Upper lobe of right lung (tissue), 1 donor: ENCODE measurements around the gene QSOX1. TPM values are rescaled to one million over a fixed set of nuclear protein-coding genes. Genes with fewer than 3 reads are reported as not detected.
A peak's percentile ranks its signal among the peaks of the same experiment; 100 is the strongest.

Experiments used
- ATAC-seq: fragments of 200-7000 bp; cut with Tn5 transposase; one replicate; pipeline ENCODE4 v1.9.1; 2020; ENCODE audit warnings: mild to moderate bottlenecking, moderate library complexity
- DNase-seq: peaks from one replicate; pipeline ENCODE4 v3.0.0-alpha.2; 2020
- H3K27ac ChIP-seq: fragments of 200-600 bp; one replicate; pipeline ENCODE4 v1.8.0; 2022
- H3K27me3 ChIP-seq: fragments of 200-600 bp; one replicate; pipeline ENCODE4 v1.8.0; 2022; ENCODE audit warnings: mild to moderate bottlenecking
- H3K36me3 ChIP-seq: fragments of 200-600 bp; one replicate; pipeline ENCODE4 v1.8.0; 2022
- H3K4me1 ChIP-seq: fragments of 200-600 bp; one replicate; pipeline ENCODE4 v1.8.0; 2022
- H3K4me3 ChIP-seq: fragments of 200-600 bp; one replicate; pipeline ENCODE4 v1.8.0; 2022; ENCODE audit warnings: mild to moderate bottlenecking
- H3K9me3 ChIP-seq: fragments of 200-600 bp; one replicate; pipeline ENCODE4 v1.8.0; 2022
- intact Hi-C: fragments of 100-400 bp; cut with DNase I; formaldehyde crosslinking; loops from one replicate; pipeline ENCODE4 v1.11.0; 2022
- total RNA-seq: library from RNA; stranded (reverse); fragmentation: NEBNext Ultra II Directional; extraction: Animal tissue kit (Norgen Biotek cat#: 25700); gene quantifications from one replicate; pipeline ENCODE4 v1.2.1, GENCODE V29; 2021
- TF ChIP-seq, protein P1 (sequence below): fragments of 200-600 bp; IDR thresholded peaks from one replicate; pipeline ENCODE4 v1.8.0; 2022; ENCODE audit warnings: antibody characterized with exemption
- donor health status: DM: no; HTN: yes; CAD: no; lungs with severe emphysema.

Gene QSOX1
- total RNA-seq, 1 donor from 2014 or later: 275 TPM

DNA sequence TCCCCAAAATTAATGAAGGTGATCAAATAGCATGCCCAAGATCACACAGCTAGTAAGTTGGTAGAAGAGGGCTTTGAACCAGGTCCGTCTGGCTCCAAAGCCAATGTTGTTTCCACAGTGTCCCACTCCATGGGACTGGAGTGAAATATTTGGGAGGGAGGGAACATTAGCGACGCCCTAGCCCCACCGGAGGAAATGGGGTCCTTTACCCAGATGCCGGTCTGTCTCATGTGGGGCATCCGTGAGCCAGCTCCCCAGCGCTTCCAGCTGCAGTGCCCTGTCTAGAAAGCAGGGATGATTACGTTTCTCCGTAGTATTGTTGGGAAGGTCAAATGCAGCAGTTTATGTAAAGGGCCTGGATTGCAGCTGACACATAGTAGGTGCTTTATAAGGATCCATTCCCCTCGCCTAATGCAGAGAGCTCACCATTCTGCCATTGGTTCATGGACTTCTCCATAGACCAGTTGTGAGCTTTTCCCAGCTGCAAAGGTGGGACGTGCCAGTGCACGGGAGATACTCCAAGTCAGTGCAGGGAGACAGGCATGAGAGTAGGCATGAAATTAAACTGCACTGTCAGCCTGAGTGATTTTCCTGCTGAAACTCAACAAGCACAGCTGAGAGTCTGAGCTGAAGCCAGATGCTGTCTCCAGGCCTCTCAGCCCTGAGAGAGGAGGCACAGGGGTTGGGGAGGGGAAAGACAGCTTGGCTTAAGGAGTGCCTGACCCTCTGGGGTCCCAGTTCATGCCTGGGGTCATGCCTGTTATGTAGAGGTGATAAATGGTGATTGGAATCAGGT lies 24.7 kb downstream of the QSOX1 start:
- Histone ChIP-seq H3K36me3 (peaks cover 50% of the 10 kb centered on the region), H3K27me3 (no peaks in the 10 kb centered on the region), H3K4me1 (peaks cover 3% of the 10 kb centered on the region), H3K9me3 (no peaks in the 10 kb centered on the region), H3K4me3 (no peak overlapping the region), H3K27ac (no peak overlapping the region)
- intact Hi-C loops: no loop called here
- no peak for ATAC-seq
- peak; percentile 34 for DNase-seq
- TF ChIP-seq, protein P1, sequence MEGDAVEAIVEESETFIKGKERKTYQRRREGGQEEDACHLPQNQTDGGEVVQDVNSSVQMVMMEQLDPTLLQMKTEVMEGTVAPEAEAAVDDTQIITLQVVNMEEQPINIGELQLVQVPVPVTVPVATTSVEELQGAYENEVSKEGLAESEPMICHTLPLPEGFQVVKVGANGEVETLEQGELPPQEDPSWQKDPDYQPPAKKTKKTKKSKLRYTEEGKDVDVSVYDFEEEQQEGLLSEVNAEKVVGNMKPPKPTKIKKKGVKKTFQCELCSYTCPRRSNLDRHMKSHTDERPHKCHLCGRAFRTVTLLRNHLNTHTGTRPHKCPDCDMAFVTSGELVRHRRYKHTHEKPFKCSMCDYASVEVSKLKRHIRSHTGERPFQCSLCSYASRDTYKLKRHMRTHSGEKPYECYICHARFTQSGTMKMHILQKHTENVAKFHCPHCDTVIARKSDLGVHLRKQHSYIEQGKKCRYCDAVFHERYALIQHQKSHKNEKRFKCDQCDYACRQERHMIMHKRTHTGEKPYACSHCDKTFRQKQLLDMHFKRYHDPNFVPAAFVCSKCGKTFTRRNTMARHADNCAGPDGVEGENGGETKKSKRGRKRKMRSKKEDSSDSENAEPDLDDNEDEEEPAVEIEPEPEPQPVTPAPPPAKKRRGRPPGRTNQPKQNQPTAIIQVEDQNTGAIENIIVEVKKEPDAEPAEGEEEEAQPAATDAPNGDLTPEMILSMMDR: peak; percentile 2

DNA sequence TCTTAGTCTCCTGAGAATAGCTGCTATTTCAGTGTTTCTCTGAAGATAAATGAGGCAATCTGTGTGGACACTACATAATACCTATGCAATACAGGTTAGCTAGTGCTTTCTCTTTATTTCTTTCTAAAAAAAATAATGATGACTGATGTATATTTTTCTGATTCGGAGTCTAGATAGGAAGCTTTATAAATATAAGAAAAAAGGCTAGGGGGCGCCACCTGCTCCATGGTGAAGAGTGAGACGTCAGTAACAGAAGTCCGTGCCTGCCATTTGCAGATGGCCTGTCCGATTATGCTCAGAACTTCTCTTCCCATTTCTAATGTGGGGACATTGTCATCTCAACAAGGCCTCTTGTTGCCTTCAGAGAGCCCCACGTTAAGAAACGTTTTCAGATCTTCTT lies 26.4 kb downstream of the QSOX1 start:
- no peak overlapping the region for H3K27ac ChIP-seq
- intact Hi-C loops: no loop called here
- no peaks in the 10 kb centered on the region for H3K27me3 ChIP-seq
- ATAC-seq (no peak), DNase-seq (peak; percentile 16)
- H3K36me3 ChIP-seq: peaks cover 63% of the 10 kb centered on the region
- no peaks in the 10 kb centered on the region for H3K9me3 ChIP-seq
- TF ChIP-seq, protein P1: peak; percentile 39
- H3K4me1 ChIP-seq: no peaks in the 10 kb centered on the region
- H3K4me3 ChIP-seq: no peak overlapping the region

DNA sequence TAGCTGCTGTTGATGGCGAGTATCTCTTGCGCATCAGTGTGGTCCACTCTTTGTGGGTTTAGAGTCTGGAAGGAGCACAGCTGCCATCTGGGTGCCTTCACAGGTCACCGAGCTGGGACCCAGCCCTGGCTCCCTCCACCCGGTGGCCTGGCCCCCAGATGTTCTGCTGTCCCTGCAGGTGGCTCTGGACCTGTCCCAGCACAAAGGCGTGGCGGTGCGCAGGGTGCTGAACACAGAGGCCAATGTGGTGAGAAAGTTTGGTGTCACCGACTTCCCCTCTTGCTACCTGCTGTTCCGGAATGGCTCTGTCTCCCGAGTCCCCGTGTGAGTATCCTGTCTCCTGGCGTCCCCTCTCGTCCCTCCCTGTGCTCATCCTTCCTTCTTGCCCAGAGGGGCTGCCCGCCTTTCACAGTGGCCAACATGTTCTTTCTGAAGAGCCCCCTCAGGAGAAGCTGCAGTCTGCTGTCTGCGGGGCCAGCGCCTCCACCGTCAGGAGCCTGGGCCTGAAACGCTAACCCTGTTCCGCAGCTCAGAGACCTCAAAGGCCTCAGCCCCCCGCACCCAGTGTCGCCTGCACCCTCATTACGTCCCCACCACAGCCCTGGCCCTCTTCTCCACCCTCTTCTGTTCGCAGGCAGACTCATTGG lies 27.4 kb downstream of the QSOX1 start:
- no peaks in the 10 kb centered on the region for H3K4me1 ChIP-seq
- H3K4me3 ChIP-seq: no peak overlapping the region
- TF ChIP-seq, protein P1: no peak
- H3K9me3 ChIP-seq: no peaks in the 10 kb centered on the region
- peak; percentile 45 for DNase-seq
- H3K27me3 ChIP-seq: no peaks in the 10 kb centered on the region
- intact Hi-C loops: no loop called here
- ATAC-seq: no peak
- peaks cover 68% of the 10 kb centered on the region for H3K36me3 ChIP-seq
- H3K27ac ChIP-seq: no peak overlapping the region

DNA sequence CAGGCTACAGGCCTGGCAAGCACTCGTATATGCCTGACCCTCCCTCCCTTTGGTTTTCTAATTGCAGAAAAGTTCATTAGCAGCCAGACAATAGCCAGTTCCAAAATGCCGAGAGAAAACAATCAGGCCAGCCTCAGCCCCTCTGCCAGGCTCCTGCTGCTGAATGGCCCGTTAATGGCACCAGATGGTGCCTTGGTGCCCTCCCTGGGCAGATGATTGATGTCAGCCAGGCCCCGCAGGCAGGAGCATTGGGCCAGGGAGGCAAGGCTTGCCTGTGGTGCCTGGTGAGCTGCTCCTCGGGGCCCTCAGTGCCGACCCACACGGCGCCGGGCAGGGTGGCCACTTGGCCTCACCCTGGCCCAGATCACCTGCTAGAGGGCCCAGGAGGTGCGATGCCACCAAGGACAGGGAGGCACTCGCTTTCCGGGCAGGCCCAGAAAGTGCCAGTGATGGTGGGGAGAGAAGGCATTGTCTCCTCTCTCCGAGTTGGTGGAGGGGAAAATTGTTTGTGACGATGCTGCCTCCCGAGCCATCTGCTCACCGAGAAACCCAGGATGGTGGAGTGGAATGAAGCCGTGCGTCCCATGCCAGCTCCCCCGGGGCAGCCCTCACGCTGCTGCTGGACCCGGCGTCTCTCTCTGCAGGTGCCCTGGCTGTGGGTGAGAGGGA lies 28.1 kb downstream of the QSOX1 start:
- no peak overlapping the region for H3K4me3 ChIP-seq
- H3K27me3 ChIP-seq: no peaks in the 10 kb centered on the region
- H3K36me3 ChIP-seq: peaks cover 75% of the 10 kb centered on the region
- no peak for ATAC-seq
- DNase-seq: peak; percentile 51
- H3K27ac ChIP-seq: no peak overlapping the region
- H3K4me1 ChIP-seq: no peaks in the 10 kb centered on the region
- intact Hi-C loops: no loop called here
- no peaks in the 10 kb centered on the region for H3K9me3 ChIP-seq
- TF ChIP-seq, protein P1: no peak

DNA sequence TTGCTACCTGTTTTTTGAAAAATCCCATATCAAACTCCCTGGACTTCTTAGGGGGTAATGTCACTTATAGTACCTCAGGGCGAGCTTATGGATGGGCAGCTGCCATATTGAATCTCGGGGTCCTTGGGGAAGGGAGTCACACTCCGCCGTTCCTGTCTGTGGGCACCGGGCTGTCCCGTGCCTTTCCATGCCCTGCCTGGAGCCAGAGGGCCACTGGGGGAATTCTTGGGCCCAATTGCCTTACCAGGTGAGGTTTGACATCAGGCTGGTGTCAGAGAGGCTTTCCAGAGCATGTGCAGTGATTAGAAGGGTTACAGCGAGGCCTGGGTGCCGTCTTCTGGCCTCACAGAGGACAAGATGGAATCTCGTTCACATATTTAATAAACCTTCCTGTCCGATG lies 28.8 kb downstream of the QSOX1 start:
- no peaks in the 10 kb centered on the region for H3K27me3 ChIP-seq
- H3K4me1 ChIP-seq: no peaks in the 10 kb centered on the region
- peaks cover 81% of the 10 kb centered on the region for H3K36me3 ChIP-seq
- TF ChIP-seq, protein P1: no peak
- ATAC-seq (no peak), DNase-seq (peak; percentile 7)
- H3K27ac ChIP-seq: no peak overlapping the region
- no peaks in the 10 kb centered on the region for H3K9me3 ChIP-seq
- intact Hi-C loops: no loop called here
- H3K4me3 ChIP-seq: no peak overlapping the region
